Activated CD4-positive, alpha-beta T cell treated with anti-CD3 and anti-CD28 coated beads, Interleukin-2, amount 10 ng/mL, durations not matched to agents 7 days and 5 days (primary cell): ENCODE results near the gene CD82. TPM values are rescaled to one million over a fixed set of nuclear protein-coding genes. Genes with fewer than 3 reads are reported as not detected.

ENCODE experiments used
- CTCF ChIA-PET: fragments of 350-600 bp; sonication (Branson Sonifier 250); formaldehyde crosslinking; loops from one replicate; lab custom pipeline; 2021; ENCODE audit warnings: antibody characterized with exemption; lab: Charles Lee
- POLR2A ChIA-PET: fragments of 350-600 bp; sonication (Branson Sonifier 250); formaldehyde crosslinking; loops from one replicate; lab custom pipeline; 2021; ENCODE audit warnings: antibody characterized with exemption; lab: Charles Lee
- DNase-seq: peaks from one replicate; pipeline ENCODE4 v3.0.0-alpha.2; 2020
- H3K27ac Mint-ChIP-seq: one replicate; pipeline ENCODE4 v1.8.0; 2021; ENCODE audit warnings: mild to moderate bottlenecking, moderate library complexity, mixed read lengths
- H3K27me3 Mint-ChIP-seq: one replicate; pipeline ENCODE4 v1.8.0; 2021; ENCODE audit warnings: mixed read lengths
- H3K36me3 Mint-ChIP-seq: one replicate; pipeline ENCODE4 v1.8.0; 2021; ENCODE audit warnings: low read depth, mixed read lengths
- H3K4me1 Mint-ChIP-seq: one replicate; pipeline ENCODE4 v1.8.0; 2021; ENCODE audit warnings: mixed read lengths
- H3K4me3 Mint-ChIP-seq: one replicate; pipeline ENCODE4 v1.8.0; 2021; ENCODE audit warnings: mild to moderate bottlenecking, moderate library complexity, mixed read lengths
- H3K9me3 Mint-ChIP-seq: one replicate; pipeline ENCODE4 v1.8.0; 2021; ENCODE audit warnings: mixed read lengths
- total RNA-seq, 2 experiments: library from RNA; stranded (reverse); gene quantifications; one replicate each; pipeline ENCODE4 v1.2.3, GENCODE V29; 2021

CD82 gene
- total RNA-seq, 2 experiments from 2014 or later, result 126 to 128 TPM

- DNase-seq, result peak; percentile 3
- CTCF ChIA-PET, result interaction anchor here (0.6 to 1.8 kb wide), 2 partner anchors 71 to 336 kb away, joined by 3 to 4 read pairs; no protein-coding TSS in a partner anchor
These were observed 62.7 kb downstream of the CD82 start for GRCh38 chr11:44627911-44628729.

GRCh38 chr11:44628730-44629700, 63.6 kb downstream of the CD82 start:
- Mint-ChIP-seq H3K36me3 (no peaks in the 10 kb centered on the region), H3K4me1 (no peaks in the 10 kb centered on the region), H3K4me3 (no peak overlapping the region), H3K27me3 (peaks cover 4% of the 10 kb centered on the region), H3K27ac (no peak overlapping the region), H3K9me3 (no peaks in the 10 kb centered on the region)
- peak; percentile 1 for DNase-seq
- ChIA-PET POLR2A (no interaction called here), CTCF (interaction anchor here (0.6 to 1.2 kb wide), 2 partner anchors 17 to 337 kb away, joined by 3 to 4 read pairs; no protein-coding TSS in a partner anchor)

More at GRCh38 chr11:44627911-44628729, 62.7 kb downstream of the CD82 start:
- Mint-ChIP-seq H3K27ac (no peak overlapping the region), H3K36me3 (no peaks in the 10 kb centered on the region), H3K4me1 (peaks cover 6% of the 10 kb centered on the region), H3K4me3 (no peak overlapping the region), H3K9me3 (no peaks in the 10 kb centered on the region), H3K27me3 (no peaks in the 10 kb centered on the region)
- POLR2A ChIA-PET, result no interaction called here

- Mint-ChIP-seq H3K4me1 (no peaks in the 10 kb centered on the region), H3K27ac (no peak overlapping the region), H3K4me3 (no peak overlapping the region), H3K36me3 (no peaks in the 10 kb centered on the region), H3K27me3 (peaks cover 4% of the 10 kb centered on the region), H3K9me3 (no peaks in the 10 kb centered on the region)
- DNase-seq, result peak; percentile 0
- CTCF ChIA-PET, result interaction anchor here (1.2 kb wide), 1 partner anchor 18 kb away, joined by 4 read pairs; no protein-coding TSS in a partner anchor
- POLR2A ChIA-PET, result no interaction called here
These were observed 64.4 kb downstream of the CD82 start for GRCh38 chr11:44629732-44630345.

- no peaks in the 10 kb centered on the region for H3K4me1 Mint-ChIP-seq
- CTCF ChIA-PET, result interaction anchor here (1.2 to 1.3 kb wide), 2 partner anchors 14 to 22 kb away, joined by 3 to 5 read pairs; no protein-coding TSS in a partner anchor
- DNase-seq, result peak; percentile 4
- no peaks in the 10 kb centered on the region for H3K36me3 Mint-ChIP-seq
- POLR2A ChIA-PET, result no interaction called here
- H3K9me3 Mint-ChIP-seq, result no peaks in the 10 kb centered on the region
- peaks cover 6% of the 10 kb centered on the region for H3K27me3 Mint-ChIP-seq
- H3K27ac Mint-ChIP-seq, result no peak overlapping the region
- no peak overlapping the region for H3K4me3 Mint-ChIP-seq
These were observed 65.2 kb downstream of the CD82 start for GRCh38 chr11:44630511-44631210.

GRCh38 chr11:44631831-44632230, 66.4 kb downstream of the CD82 start:
- ChIA-PET CTCF (interaction anchor here (0.9 to 2.0 kb wide), 6 partner anchors 9 to 280 kb away, joined by 3 to 5 read pairs (median 4); no protein-coding TSS in a partner anchor), POLR2A (no interaction called here)
- peak; percentile 2 for DNase-seq
- peaks cover 10% of the 10 kb centered on the region for H3K27me3 Mint-ChIP-seq
- H3K4me1 Mint-ChIP-seq, result no peaks in the 10 kb centered on the region
- no peaks in the 10 kb centered on the region for H3K9me3 Mint-ChIP-seq
- no peak overlapping the region for H3K4me3 Mint-ChIP-seq
- no peaks in the 10 kb centered on the region for H3K36me3 Mint-ChIP-seq
- H3K27ac Mint-ChIP-seq, result peak overlapping the region; percentile 37

GRCh38 chr11:44632466-44633123, 67.1 kb downstream of the CD82 start:
- H3K4me3 Mint-ChIP-seq, result no peak overlapping the region
- POLR2A ChIA-PET, result no interaction called here
- peaks cover 16% of the 10 kb centered on the region for H3K27me3 Mint-ChIP-seq
- peak; percentile 36 for DNase-seq
- no peak overlapping the region for H3K27ac Mint-ChIP-seq
- no peaks in the 10 kb centered on the region for H3K36me3 Mint-ChIP-seq
- H3K9me3 Mint-ChIP-seq, result no peaks in the 10 kb centered on the region
- CTCF ChIA-PET, result interaction anchor here (0.9 to 2.0 kb wide), 7 partner anchors 9 to 294 kb away, joined by 3 to 6 read pairs (median 4); no protein-coding TSS in a partner anchor
- no peaks in the 10 kb centered on the region for H3K4me1 Mint-ChIP-seq

GRCh38 chr11:44633641-44634040, 68.2 kb downstream of the CD82 start:
- ChIA-PET CTCF (interaction anchor here (0.9 to 2.0 kb wide), 4 partner anchors 10 to 293 kb away, joined by 3 to 6 read pairs (median 4); no protein-coding TSS in a partner anchor), POLR2A (no interaction called here)
- Mint-ChIP-seq H3K27me3 (peaks cover 18% of the 10 kb centered on the region), H3K36me3 (no peaks in the 10 kb centered on the region), H3K4me1 (no peaks in the 10 kb centered on the region), H3K4me3 (no peak overlapping the region), H3K9me3 (no peaks in the 10 kb centered on the region), H3K27ac (no peak overlapping the region)
- DNase-seq, result no peak

- Mint-ChIP-seq H3K9me3 (no peaks in the 10 kb centered on the region), H3K4me3 (no peak overlapping the region), H3K27ac (no peak overlapping the region), H3K36me3 (no peaks in the 10 kb centered on the region), H3K4me1 (no peaks in the 10 kb centered on the region), H3K27me3 (peaks cover 20% of the 10 kb centered on the region)
- ChIA-PET POLR2A (no interaction called here), CTCF (no interaction called here)
- no peak for DNase-seq
These were observed 69.2 kb downstream of the CD82 start for GRCh38 chr11:44634401-44635281.

- H3K27me3 Mint-ChIP-seq, result peaks cover 37% of the 10 kb centered on the region
- no peak overlapping the region for H3K4me3 Mint-ChIP-seq
- H3K36me3 Mint-ChIP-seq, result no peaks in the 10 kb centered on the region
- no peaks in the 10 kb centered on the region for H3K4me1 Mint-ChIP-seq
- POLR2A ChIA-PET, result no interaction called here
- CTCF ChIA-PET, result no interaction called here
- no peak overlapping the region for H3K27ac Mint-ChIP-seq
- DNase-seq, result no peak
- H3K9me3 Mint-ChIP-seq, result peaks cover 5% of the 10 kb centered on the region
These were observed 72.0 kb downstream of the CD82 start for GRCh38 chr11:44637487-44637886.

- peaks cover 10% of the 10 kb centered on the region for H3K9me3 Mint-ChIP-seq
- H3K4me1 Mint-ChIP-seq, result no peaks in the 10 kb centered on the region
- H3K27me3 Mint-ChIP-seq, result peaks cover 42% of the 10 kb centered on the region
- H3K4me3 Mint-ChIP-seq, result no peak overlapping the region
- CTCF ChIA-PET, result no interaction called here
- DNase-seq, result no peak
- peaks cover 4% of the 10 kb centered on the region for H3K36me3 Mint-ChIP-seq
- H3K27ac Mint-ChIP-seq, result no peak overlapping the region
- POLR2A ChIA-PET, result no interaction called here
These were observed 72.6 kb downstream of the CD82 start for GRCh38 chr11:44638032-44638431.

- Mint-ChIP-seq H3K9me3 (peaks cover 17% of the 10 kb centered on the region), H3K4me1 (no peaks in the 10 kb centered on the region), H3K27me3 (peaks cover 59% of the 10 kb centered on the region), H3K4me3 (no peak overlapping the region), H3K36me3 (peaks cover 4% of the 10 kb centered on the region), H3K27ac (no peak overlapping the region)
- CTCF ChIA-PET, result no interaction called here
- DNase-seq, result no peak
- POLR2A ChIA-PET, result no interaction called here
These were observed 77.8 kb downstream of the CD82 start for GRCh38 chr11:44643217-44643616.
